KG1 (cell line): ENCODE measurements around the gene PRAMEF18.
"Not testable (repeated sequence)": the region's sequence is repeated elsewhere in the genome, so short reads cannot be mapped to it uniquely, and the experiment has no call there.

Experiments
- DNase-seq: peaks from one replicate; lab custom pipeline; 2025; lab: John Stamatoyannopoulos, UW

Gene PRAMEF18

GRCh38 chr1:13208712-13209111, 17.2 kb downstream of the PRAMEF18 start:
- not testable (repeated sequence) for DNase-seq

DNA sequence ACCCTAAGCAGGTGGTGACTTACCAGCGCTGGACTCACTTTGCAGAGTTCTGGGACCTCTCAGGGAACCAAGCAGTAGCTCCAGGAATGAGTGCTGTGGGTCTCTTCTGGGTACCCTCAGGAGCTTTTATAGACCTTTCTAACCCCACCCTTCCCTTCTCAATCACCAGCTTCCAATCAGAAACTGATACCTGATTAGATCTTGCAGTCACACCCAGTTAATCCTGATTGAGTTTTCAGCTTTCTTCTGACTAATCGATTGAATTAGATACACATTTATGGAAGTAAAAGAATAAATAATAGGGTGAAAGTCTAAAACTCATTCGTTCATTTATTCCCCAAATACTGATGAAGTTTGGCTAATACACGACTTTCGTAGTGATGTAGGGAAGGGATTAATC, 24.6 kb downstream of the PRAMEF18 start, which contains the start of gene PRAMEF13:
PRAMEF13 (minus strand) TSS at position 101 of the 400 bp plus-strand sequence. CDS start 1,820 bp downstream, outside the sequence.
- DNase-seq = not testable (repeated sequence)
